ENCODE measurements around the gene NOP16. TPM values are rescaled to one million over a fixed set of nuclear protein-coding genes. Genes with fewer than 3 reads are reported as not detected.

NOP16 gene
- total and polyA plus RNA-seq, 2 donors = 19.5 to 30.6 TPM

GRCh38 chr5:176384366-176384930, 4.0 kb downstream of the NOP16 start:
- Histone ChIP-seq H3K27ac (ENCODE audit: low read depth in 1 of 2, low read length in 1 of 2) (no peak overlapping the region), H3K36me3 (ENCODE audit: control insufficient read depth in 2 of 2, insufficient read depth in 2 of 2, low read length in 1 of 2) (peaks cover 37 to 53% of the 10 kb centered on the region in 2 donors), H3K4me1 (ENCODE audit: control insufficient read depth in 2 of 2, insufficient read depth in 2 of 2, low read length in 2 of 2) (peaks cover 7 to 18% of the 10 kb centered on the region in 2 donors), H3K9me3 (ENCODE audit: control insufficient read depth in 2 of 2, insufficient read depth in 1 of 2, low read length in 1 of 2) (peaks cover 0 to 7% of the 10 kb centered on the region in 2 donors), H3K4me3 (ENCODE audit: low read length in 2 of 2) (no peak overlapping the region), H3K27me3 (ENCODE audit: control insufficient read depth in 2 of 2, insufficient read depth in 1 of 2, low read length in 1 of 2) (no peaks in the 10 kb centered on the region)
- no peak for DNase-seq (ENCODE audit: low read depth in 6 of 9, low spot score in 9 of 9)
- 97% methylated on average over 8 of the region's 8 CpGs for WGBS

GRCh38 chr5:176383961-176384360, 4.4 kb downstream of the NOP16 start:
- Histone ChIP-seq H3K4me3 (ENCODE audit: low read length in 2 of 2) (no peak overlapping the region), H3K27ac (ENCODE audit: low read depth in 1 of 2, low read length in 1 of 2) (no peak overlapping the region), H3K4me1 (ENCODE audit: control insufficient read depth in 2 of 2, insufficient read depth in 2 of 2, low read length in 2 of 2) (peaks cover 7 to 16% of the 10 kb centered on the region in 2 donors), H3K36me3 (ENCODE audit: control insufficient read depth in 2 of 2, insufficient read depth in 2 of 2, low read length in 1 of 2) (peaks cover 37 to 53% of the 10 kb centered on the region in 2 donors), H3K27me3 (ENCODE audit: control insufficient read depth in 2 of 2, insufficient read depth in 1 of 2, low read length in 1 of 2) (no peaks in the 10 kb centered on the region), H3K9me3 (ENCODE audit: control insufficient read depth in 2 of 2, insufficient read depth in 1 of 2, low read length in 1 of 2) (peaks cover 0 to 7% of the 10 kb centered on the region in 2 donors)
- WGBS = 94% methylated on average over 9 of the region's 9 CpGs
- DNase-seq (ENCODE audit: low read depth in 6 of 9, low spot score in 9 of 9) = no peak

GRCh38 chr5:176383248-176383905, 5.0 kb downstream of the NOP16 start:
- H3K4me3 ChIP-seq (ENCODE audit: low read length in 2 of 2) = no peak overlapping the region
- peaks cover 37 to 53% of the 10 kb centered on the region in 2 donors for H3K36me3 ChIP-seq (ENCODE audit: control insufficient read depth in 2 of 2, insufficient read depth in 2 of 2, low read length in 1 of 2)
- no peak for DNase-seq (ENCODE audit: low read depth in 6 of 9, low spot score in 9 of 9)
- H3K4me1 ChIP-seq (ENCODE audit: control insufficient read depth in 2 of 2, insufficient read depth in 2 of 2, low read length in 2 of 2) = peaks cover 7 to 16% of the 10 kb centered on the region in 2 donors
- 92% methylated on average over 15 of the region's 15 CpGs for WGBS
- H3K27me3 ChIP-seq (ENCODE audit: control insufficient read depth in 2 of 2, insufficient read depth in 1 of 2, low read length in 1 of 2) = no peaks in the 10 kb centered on the region
- peaks cover 0 to 3% of the 10 kb centered on the region in 2 donors for H3K9me3 ChIP-seq (ENCODE audit: control insufficient read depth in 2 of 2, insufficient read depth in 1 of 2, low read length in 1 of 2)
- H3K27ac ChIP-seq (ENCODE audit: low read depth in 1 of 2, low read length in 1 of 2) = no peak overlapping the region

- 83% methylated on average over 3 of the region's 3 CpGs for WGBS
- DNase-seq (ENCODE audit: low read depth in 6 of 9, low spot score in 9 of 9) = no peak
- no peak overlapping the region for H3K27ac ChIP-seq (ENCODE audit: low read depth in 1 of 2, low read length in 1 of 2)
Observed at GRCh38 chr5:176382721-176383120, 5.7 kb downstream of the NOP16 start.

GRCh38 chr5:176381979-176382378, 6.4 kb downstream of the NOP16 start:
- H3K27me3 ChIP-seq (ENCODE audit: control insufficient read depth in 2 of 2, insufficient read depth in 1 of 2, low read length in 1 of 2) = no peaks in the 10 kb centered on the region
- H3K36me3 ChIP-seq (ENCODE audit: control insufficient read depth in 2 of 2, insufficient read depth in 2 of 2, low read length in 1 of 2) = peaks cover 37 to 53% of the 10 kb centered on the region in 2 donors
- H3K27ac ChIP-seq (ENCODE audit: low read depth in 1 of 2, low read length in 1 of 2) = no peak overlapping the region
- 98% methylated on average over 3 of the region's 3 CpGs for WGBS
- H3K4me1 ChIP-seq (ENCODE audit: control insufficient read depth in 2 of 2, insufficient read depth in 2 of 2, low read length in 2 of 2) = peaks cover under 1 to 4% of the 10 kb centered on the region in 2 donors
- DNase-seq (ENCODE audit: low read depth in 6 of 9, low spot score in 9 of 9) = no peak
- no peak overlapping the region for H3K4me3 ChIP-seq (ENCODE audit: low read length in 2 of 2)
- H3K9me3 ChIP-seq (ENCODE audit: control insufficient read depth in 2 of 2, insufficient read depth in 1 of 2, low read length in 1 of 2) = no peaks in the 10 kb centered on the region

More at GRCh38 chr5:176382721-176383120, 5.7 kb downstream of the NOP16 start:
- Histone ChIP-seq H3K36me3 (ENCODE audit: control insufficient read depth in 2 of 2, insufficient read depth in 2 of 2, low read length in 1 of 2) (peaks cover 37 to 53% of the 10 kb centered on the region in 2 donors), H3K4me1 (ENCODE audit: control insufficient read depth in 2 of 2, insufficient read depth in 2 of 2, low read length in 2 of 2) (peaks cover 7 to 11% of the 10 kb centered on the region in 2 donors), H3K9me3 (ENCODE audit: control insufficient read depth in 2 of 2, insufficient read depth in 1 of 2, low read length in 1 of 2) (no peaks in the 10 kb centered on the region), H3K27me3 (ENCODE audit: control insufficient read depth in 2 of 2, insufficient read depth in 1 of 2, low read length in 1 of 2) (no peaks in the 10 kb centered on the region), H3K4me3 (ENCODE audit: low read length in 2 of 2) (no peak overlapping the region)

- Histone ChIP-seq H3K36me3 (ENCODE audit: control insufficient read depth in 2 of 2, insufficient read depth in 2 of 2, low read length in 1 of 2) (peaks cover 37 to 51% of the 10 kb centered on the region in 2 donors), H3K27me3 (ENCODE audit: control insufficient read depth in 2 of 2, insufficient read depth in 1 of 2, low read length in 1 of 2) (no peaks in the 10 kb centered on the region), H3K4me1 (ENCODE audit: control insufficient read depth in 2 of 2, insufficient read depth in 2 of 2, low read length in 2 of 2) (no peaks in the 10 kb centered on the region), H3K27ac (ENCODE audit: low read depth in 1 of 2, low read length in 1 of 2) (no peak overlapping the region), H3K9me3 (ENCODE audit: control insufficient read depth in 2 of 2, insufficient read depth in 1 of 2, low read length in 1 of 2) (no peaks in the 10 kb centered on the region), H3K4me3 (ENCODE audit: low read length in 2 of 2) (no peak overlapping the region)
- DNase-seq (ENCODE audit: low read depth in 6 of 9, low spot score in 9 of 9) = no peak
- 96% methylated on average over 3 of the region's 3 CpGs for WGBS
Observed at GRCh38 chr5:176381423-176381822, 7.0 kb downstream of the NOP16 start.

- no peaks in the 10 kb centered on the region for H3K27me3 ChIP-seq (ENCODE audit: control insufficient read depth in 2 of 2, insufficient read depth in 1 of 2, low read length in 1 of 2)
- no peak overlapping the region for H3K27ac ChIP-seq (ENCODE audit: low read depth in 1 of 2, low read length in 1 of 2)
- no peaks in the 10 kb centered on the region for H3K9me3 ChIP-seq (ENCODE audit: control insufficient read depth in 2 of 2, insufficient read depth in 1 of 2, low read length in 1 of 2)
- 62% methylated on average over 3 of the region's 3 CpGs for WGBS
- H3K4me1 ChIP-seq (ENCODE audit: control insufficient read depth in 2 of 2, insufficient read depth in 2 of 2, low read length in 2 of 2) = no peaks in the 10 kb centered on the region
- H3K4me3 ChIP-seq (ENCODE audit: low read length in 2 of 2) = no peak overlapping the region
- H3K36me3 ChIP-seq (ENCODE audit: control insufficient read depth in 2 of 2, insufficient read depth in 2 of 2, low read length in 1 of 2) = peaks cover 29 to 36% of the 10 kb centered on the region in 2 donors
- no peak for DNase-seq (ENCODE audit: low read depth in 6 of 9, low spot score in 9 of 9)
Observed at GRCh38 chr5:176379881-176380280, 8.5 kb downstream of the NOP16 start.

- WGBS = 80% methylated on average over 7 of the region's 7 CpGs
- DNase-seq (ENCODE audit: low read depth in 6 of 9, low spot score in 9 of 9) = no peak
- H3K27ac ChIP-seq (ENCODE audit: low read depth in 1 of 2, low read length in 1 of 2) = no peak overlapping the region
- no peaks in the 10 kb centered on the region for H3K27me3 ChIP-seq (ENCODE audit: control insufficient read depth in 2 of 2, insufficient read depth in 1 of 2, low read length in 1 of 2)
- no peak overlapping the region for H3K4me3 ChIP-seq (ENCODE audit: low read length in 2 of 2)
- H3K36me3 ChIP-seq (ENCODE audit: control insufficient read depth in 2 of 2, insufficient read depth in 2 of 2, low read length in 1 of 2) = peaks cover 3 to 8% of the 10 kb centered on the region in 2 donors
- no peaks in the 10 kb centered on the region for H3K4me1 ChIP-seq (ENCODE audit: control insufficient read depth in 2 of 2, insufficient read depth in 2 of 2, low read length in 2 of 2)
- H3K9me3 ChIP-seq (ENCODE audit: control insufficient read depth in 2 of 2, insufficient read depth in 1 of 2, low read length in 1 of 2) = no peaks in the 10 kb centered on the region
Observed at GRCh38 chr5:176373100-176373818, 15.1 kb downstream of the NOP16 start.

All from thymus (tissue), 11 donors.